Heart left ventricle (tissue), 13 donors: ENCODE results near the gene SURF6.

ENCODE experiments used
- CTCF ChIP-seq, 12 donors: fragments of 200-600 bp; sonication (generic) in 4 of 12; IDR thresholded peaks; one replicate each; pipeline versions ENCODE4 v1.5.0 to v1.8.0; 2018 to 2022; ENCODE audit warnings: antibody characterized with exemption in 12 of 12, mild to moderate bottlenecking in 5 of 12
- POLR2A ChIP-seq, 2 donors: fragments of 450-650 bp; IDR thresholded peaks; one replicate each; pipeline ENCODE4 v1.6.1; 2017; ENCODE audit warnings: antibody characterized with exemption in 2 of 2, mild to moderate bottlenecking in 2 of 2, moderate library complexity in 2 of 2
- donor health status: ischemic (EF 13 %, LVEDD 7.1; RV severe dilation, severe dysfunction).
- donor health status: DM: no; HTN: yes; CAD: no.
- donor health status: DM: no; HTN: no; CAD: no.
- donor health status: ischemic (EF 25% LVEDD 6.9; RV normal size, moderate dysfunction).
- donor health status: ischemic (EF 25% LVEDD 5.7; RV mildly dilated, moderate dysfunction).
- donor health status: ischemic (EF 35%, LVEDD 5.7; RV mildly dilated, moderate dysfunction).
- donor health status: nonischemic (EF 11% LVEDD 7.7; RV severe dilation, severe dysfunction).
- donor health status: DM: yes; HTN: yes; CAD: no.
- donor health status: PGD.
- donor health status: ischemic (EF 29% LVEDD 5.4; RV normal size, mild dysfunction).
- donor health status: nonischemic (EF 23%, LVEDD 6.1; RV moderate dilation, normal function).

GRCh38 chr9:133362359-133363044, 26.5 kb upstream of the SURF6 start:
- TF ChIP-seq POLR2A (IDR thresholded peaks at IDR 0.05) (no peak), CTCF (IDR thresholded peaks at IDR 0.05) (no peak)
